ENCODE results near the gene DDX24. TPM values are rescaled to one million over a fixed set of nuclear protein-coding genes. Genes with fewer than 3 reads are reported as not detected.

Gene DDX24
- total and polyA plus RNA-seq, 2 of the 8 experiments (the other 6 are each of a cell fraction or from before 2014, with no cell fraction given): 89.0 to 201 TPM

DNA sequence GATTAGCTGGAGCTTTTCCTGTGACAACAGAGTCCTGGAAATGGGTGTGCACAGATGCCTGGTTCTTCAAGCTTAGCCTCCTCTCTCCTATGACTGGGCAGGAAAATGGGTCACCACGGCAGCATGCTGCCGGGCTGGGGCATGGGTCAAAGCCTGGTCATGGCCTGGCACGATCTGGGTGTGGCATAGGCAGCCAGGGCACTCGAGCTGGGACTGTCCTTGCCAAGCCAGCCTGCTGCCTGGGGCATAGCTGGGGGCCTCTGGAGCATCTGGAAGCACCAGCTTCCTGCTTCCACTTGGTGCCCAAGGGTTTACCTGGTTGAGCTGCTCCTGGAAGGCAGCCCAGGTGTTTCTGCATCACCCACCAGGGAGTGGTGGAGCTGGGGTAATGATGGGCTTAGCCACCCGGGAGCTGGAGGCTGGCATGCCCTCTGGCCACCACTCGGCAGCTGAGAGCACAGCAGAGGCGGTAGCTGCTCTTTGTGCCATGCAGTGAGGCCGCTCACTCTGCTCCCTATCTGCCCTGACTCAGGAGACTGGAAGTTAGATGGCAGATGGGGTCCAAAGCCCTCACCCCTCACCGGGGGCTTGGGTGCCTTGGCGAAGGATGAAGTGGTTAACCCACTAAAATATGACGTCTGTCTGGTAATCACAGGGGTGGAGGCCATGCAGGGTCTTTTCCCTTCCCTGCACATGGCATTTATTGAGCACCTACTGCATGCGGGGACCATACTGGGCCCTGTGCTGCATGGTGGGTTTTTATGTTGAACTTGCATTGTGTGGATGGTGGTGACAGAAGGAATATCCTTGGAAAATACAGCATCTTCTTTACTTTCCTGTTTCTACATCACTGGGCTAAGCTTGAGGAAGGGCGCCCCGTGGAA, 53.2 kb downstream of the DDX24 start:
- H4K91ac ChIP-seq (replicated peaks; ENCODE audit: insufficient read length, low read length): no peak overlapping the region
- H3K36me3 ChIP-seq (ENCODE audit: control insufficient read depth in 2 of 4, insufficient read depth in 4 of 4, low read length in 3 of 4): no peaks in the 10 kb centered on the region
- H2BK20ac ChIP-seq (ENCODE audit: low read length): 0 out of 2 replicates have a peak overlapping the region, but pooled peaks have one; percentile 48
- WGBS, 2 experiments (ENCODE audit: extremely low coverage in 1 of 2, insufficient coverage in 1 of 2, insufficient read length in 1 of 2, insufficient replicate concordance in 2 of 2, low coverage in 1 of 2, low lambda C conversion rate in 2 of 2, missing lambda C conversion rate in 1 of 2): 86% methylated on average over 14 of the region's 14 CpGs; no CpG with 5 or more reads in 1 of the 2 experiments
- no peak overlapping the region for H2BK15ac ChIP-seq (ENCODE audit: low read length)
- no peaks in the 10 kb centered on the region for H4K20me1 ChIP-seq (replicated peaks in 1 of 2; ENCODE audit: control insufficient read depth in 1 of 2, insufficient read depth in 2 of 2, low read length in 2 of 2)
- no peak overlapping the region for H2BK12ac ChIP-seq (ENCODE audit: low read depth, low read length)
- no peak overlapping the region for H3K4ac ChIP-seq (replicated peaks; ENCODE audit: insufficient read length, low read depth, low read length)
- FAIRE-seq (no peak), DNase-seq (ENCODE audit: low read depth in 1 of 2, low spot score in 2 of 2) (no peak)
- no peak overlapping the region for H3K27ac ChIP-seq (ENCODE audit: low read depth, low read length)
- TF ChIP-seq RNF2 (IDR thresholded peaks at IDR 0.05; ENCODE audit: borderline replicate concordance, low read depth, low read length, missing control alignments, poor library complexity, severe bottlenecking): no peak
- no peak for TF ChIP-seq POU5F1 (IDR thresholded peaks at IDR 0.05; ENCODE audit: low read depth, low read length)
- no peak for TF ChIP-seq SP1 (IDR thresholded peaks at IDR 0.05; ENCODE audit: low read depth, low read length)
- TF ChIP-seq EGR1 (IDR thresholded peaks at IDR 0.05; ENCODE audit: borderline replicate concordance, low read depth, low read length): no peak
- TF ChIP-seq HDAC2 (IDR thresholded peaks at IDR 0.05; ENCODE audit: borderline replicate concordance in 1 of 2, low read depth in 2 of 2, low read length in 2 of 2): no peak
- H3K4me3 ChIP-seq (ENCODE audit: extremely low read depth in 1 of 4, insufficient read depth in 2 of 4, low read depth in 3 of 4, low read length in 4 of 4): no peak overlapping the region
- H2BK120ac ChIP-seq (replicated peaks; ENCODE audit: low read depth, low read length): no peak overlapping the region
- H2AFZ ChIP-seq (ENCODE audit: low read length): no peak overlapping the region
- no peak overlapping the region for H3K23ac ChIP-seq (ENCODE audit: insufficient read length)
- peak overlapping the region in 1 of 2 experiments; percentile 75; a peak in 1 of 4 replicates for H3K4me2 ChIP-seq (ENCODE audit: insufficient read depth in 1 of 2, low read depth in 2 of 2, low read length in 2 of 2)
- H4K5ac ChIP-seq (ENCODE audit: insufficient read length, low read depth, low read length): no peak overlapping the region
- no peak overlapping the region for H4K8ac ChIP-seq (ENCODE audit: extremely low read depth, insufficient read depth, low read length)
- H3K56ac ChIP-seq (replicated peaks; ENCODE audit: insufficient read length, low read depth, low read length): no peak overlapping the region
- no peaks in the 10 kb centered on the region for H3K9me3 ChIP-seq (ENCODE audit: insufficient read depth in 2 of 2, low read depth in 1 of 2, low read length in 1 of 2)
- no peak overlapping the region for H2AK5ac ChIP-seq (ENCODE audit: low read depth, low read length)
- POLR2A ChIA-PET (ENCODE audit: partially characterized antibody): interaction anchor here (1.4 kb wide), 1 partner anchor 9 kb away, joined by 4 read pairs; no protein-coding TSS in a partner anchor
- H3K79me2 ChIP-seq (ENCODE audit: control insufficient read depth in 1 of 2, insufficient read depth in 2 of 2, low read length in 2 of 2): no peaks in the 10 kb centered on the region
- H3K23me2 ChIP-seq (ENCODE audit: low read depth, low read length): peaks cover 5% of the 10 kb centered on the region; the same call in 1 of the 2 replicates
- H3K9ac ChIP-seq (replicated peaks in 1 of 4; ENCODE audit: extremely low read depth in 1 of 4, low read depth in 3 of 4, low read length in 3 of 4): no peak overlapping the region
- CTCF ChIA-PET (ENCODE audit: partially characterized antibody): interaction anchor here (1.0 to 3.9 kb wide), 8 partner anchors 9 to 115 kb away, joined by 3 to 23 read pairs (median 4); partner anchors contain the start of gene CCDC197
- H2BK5ac ChIP-seq (ENCODE audit: low read depth, low read length): no peak overlapping the region
- peaks cover 0 to 11% (median 5%) of the 10 kb centered on the region in 4 experiments; a peak in 4 of 7 replicates for H3K4me1 ChIP-seq (replicated peaks in 1 of 4; ENCODE audit: control insufficient read depth in 3 of 4, insufficient read depth in 4 of 4, low read length in 3 of 4)
- H3K14ac ChIP-seq (ENCODE audit: insufficient read length): no peak overlapping the region
- H3K79me1 ChIP-seq (ENCODE audit: low read depth, low read length): peaks cover 3% of the 10 kb centered on the region
- no peak overlapping the region for H3K18ac ChIP-seq (ENCODE audit: extremely low read depth, low read length)
- H3K27me3 ChIP-seq (replicated peaks in 1 of 4; ENCODE audit: control insufficient read depth in 3 of 4, extremely low read depth in 1 of 4, insufficient read depth in 3 of 4, low read length in 3 of 4): peaks cover 0 to 3% (median 3%) of the 10 kb centered on the region in 4 experiments; a peak in 2 of 7 replicates
